B cell (primary cell): ENCODE measurements around the gene PYM1. TPM values are rescaled to one million over a fixed set of nuclear protein-coding genes. Genes with fewer than 3 reads are reported as not detected.
"Not testable (repeated sequence)": the region's sequence is repeated elsewhere in the genome, so short reads cannot be mapped to it uniquely, and the experiment has no call there.

Source experiments
- ATAC-seq: fragments of 200-7000 bp; cut with Tn5 transposase; one replicate; pipeline ENCODE4 v1.10.0; 2021; ENCODE audit warnings: low read depth, mild to moderate bottlenecking, moderate number of reproducible peaks, moderate library complexity
- CTCF ChIA-PET: fragments of 350-600 bp; sonication (Branson Sonifier 250); formaldehyde crosslinking; loops from one replicate; lab custom pipeline; 2021; ENCODE audit warnings: antibody characterized with exemption, inconsistent platforms; lab: Charles Lee
- POLR2A ChIA-PET: fragments of 350-600 bp; sonication (Branson Sonifier 250); formaldehyde crosslinking; loops from one replicate; lab custom pipeline; 2021; ENCODE audit warnings: antibody characterized with exemption; lab: Charles Lee
- DNase-seq: peaks from one replicate; pipeline ENCODE4 v3.0.0; 2013
- H2AFZ ChIP-seq: 2 replicates; pipeline ENCODE4 v1.6.1; 2012; ENCODE audit warnings: mild to moderate bottlenecking, low read depth, low read length; ENCODE audit not compliant: insufficient read depth, poor library complexity, severe bottlenecking
- H3K27ac ChIP-seq, 2 donors: 1 replicate in 1 of 2; 2 replicates in 1 of 2; pipeline ENCODE4 v1.5.1; 2012 to 2013; ENCODE audit warnings: low read length in 2 of 2, mild to moderate bottlenecking in 2 of 2, moderate library complexity in 1 of 2
- H3K27me3 ChIP-seq, 4 experiments: fragments of 200-600 bp in 1 of 4; sonication (generic) in 1 of 4; replicated peaks in 1 of 4; 1 replicate in 2 of 4; 2 replicates in 2 of 4; pipeline versions ENCODE4 v1.6.1 to v1.7.0; 2013 to 2016; ENCODE audit warnings: low read length in 3 of 4, mild to moderate bottlenecking in 2 of 4, mixed read lengths in 1 of 4, moderate library complexity in 1 of 4; ENCODE audit not compliant: insufficient read depth in 4 of 4, control insufficient read depth in 3 of 4; ENCODE audit errors: control extremely low read depth in 1 of 4
- H3K36me3 ChIP-seq, 2 experiments: replicated peaks in 1 of 2; 1 replicate in 1 of 2; 2 replicates in 1 of 2; pipeline versions ENCODE4 v1.6.1 to v1.7.1; 2013; ENCODE audit warnings: low read length in 1 of 2; ENCODE audit not compliant: insufficient read depth in 2 of 2, control insufficient read depth in 1 of 2; ENCODE audit errors: control extremely low read depth in 1 of 2, extremely low read depth in 1 of 2
- H3K4me1 ChIP-seq, 2 donors: fragments of 200-600 bp in 1 of 2; sonication (generic) in 1 of 2; 1 replicate in 1 of 2; 2 replicates in 1 of 2; pipeline versions ENCODE4 v1.5.1 to v1.6.1; 2013 to 2017; ENCODE audit warnings: low read length in 2 of 2; ENCODE audit not compliant: control insufficient read depth in 2 of 2, insufficient read depth in 2 of 2
- H3K4me2 ChIP-seq: replicated peaks from 2 replicates; pipeline ENCODE3; 2012; ENCODE audit warnings: mild to moderate bottlenecking, low read depth, low read length; ENCODE audit not compliant: poor library complexity, severe bottlenecking
- H3K4me3 ChIP-seq, 5 experiments: fragments of 200-600 bp in 1 of 5; sonication (generic) in 1 of 5; 1 replicate in 3 of 5; 2 replicates in 2 of 5; pipeline versions ENCODE4 v1.5.1 to v1.7.0; 2011 to 2016; ENCODE audit warnings: low read length in 4 of 5, mild to moderate bottlenecking in 4 of 5, low read depth in 2 of 5, control low read depth in 1 of 5, moderate library complexity in 1 of 5; ENCODE audit not compliant: insufficient read depth in 1 of 5; ENCODE audit errors: control extremely low read depth in 1 of 5, extremely low read depth in 1 of 5
- H3K79me2 ChIP-seq: fragments of 200-600 bp; sonication (generic); one replicate; pipeline ENCODE4 v1.6.0; 2016; ENCODE audit warnings: low read length; ENCODE audit not compliant: control insufficient read depth, insufficient read depth
- H3K9ac ChIP-seq: fragments of 200-600 bp; sonication (generic); 2 replicates; pipeline ENCODE4 v1.6.1; 2017; ENCODE audit warnings: mild to moderate bottlenecking, low read length, moderate library complexity
- H3K9me3 ChIP-seq, 3 donors: one replicate each; pipeline versions ENCODE4 v1.6.1 to v1.7.1; 2013; ENCODE audit warnings: low read length in 2 of 3; ENCODE audit not compliant: control insufficient read depth in 2 of 3, insufficient read depth in 1 of 3; ENCODE audit errors: control extremely low read depth in 1 of 3
- H4K20me1 ChIP-seq: 2 replicates; pipeline ENCODE4 v1.6.0; 2012; ENCODE audit warnings: mild to moderate bottlenecking, low read length; ENCODE audit not compliant: insufficient read depth, control insufficient read depth, poor library complexity, severe bottlenecking
- H3K27ac Mint-ChIP-seq: one replicate; pipeline ENCODE4 v1.8.0; 2021; ENCODE audit warnings: mixed read lengths
- H3K27me3 Mint-ChIP-seq: one replicate; pipeline ENCODE4 v1.8.0; 2021; ENCODE audit warnings: mixed read lengths
- H3K4me1 Mint-ChIP-seq: one replicate; pipeline ENCODE4 v1.8.0; 2021; ENCODE audit warnings: mixed read lengths
- H3K4me3 Mint-ChIP-seq: one replicate; pipeline ENCODE4 v1.8.0; 2021; ENCODE audit warnings: mixed read lengths
- H3K9me3 Mint-ChIP-seq: one replicate; pipeline ENCODE4 v1.8.0; 2022; ENCODE audit warnings: mixed read lengths; ENCODE audit not compliant: insufficient read depth
- EZH2 ChIP-seq: IDR thresholded peaks from 2 replicates; pipeline ENCODE4 v1.6.1; 2012; ENCODE audit warnings: borderline replicate concordance, low read depth, mild to moderate bottlenecking, moderate library complexity, low read length; ENCODE audit not compliant: insufficient read depth, poor library complexity, severe bottlenecking
- WGBS: methylation state at CpG from one replicate; pipeline ENCODE4 v1.1.5; 2013; ENCODE audit warnings: missing lambda C conversion rate; ENCODE audit not compliant: insufficient coverage; 5-methylcytosine and 5-hydroxymethylcytosine counted together
- intact Hi-C: fragments of 100-400 bp; cut with micrococcal nuclease; formaldehyde crosslinking; loops from one replicate; pipeline ENCODE4 v1.10.0; 2022
- polyA plus RNA-seq: library from polyadenylated mRNA; depleted of rRNA; stranded (reverse); fragments of >200 nt; gene quantifications from 2 replicates; pipeline ENCODE4 v1.2.3, GENCODE V29; 2012
- total RNA-seq, 2 donors: library from RNA; stranded (reverse); fragments of 120-200 nt in 1 of 2; gene quantifications; 1 replicate in 1 of 2; 2 replicates in 1 of 2; pipeline versions ENCODE4 v1.2.3 to v1.2.4, GENCODE V29; 2013 to 2022
- TF ChIP-seq, protein P1 (sequence below): fragments of 200-600 bp; IDR thresholded peaks from one replicate; pipeline ENCODE4 v1.8.0; 2022; ENCODE audit warnings: antibody characterized with exemption, mild to moderate bottlenecking

The PYM1 gene
- total and polyA plus RNA-seq, 2 donors (not counting 1 experiment from before 2014, with no cell fraction given), result 22.5 to 39.2 TPM

DNA sequence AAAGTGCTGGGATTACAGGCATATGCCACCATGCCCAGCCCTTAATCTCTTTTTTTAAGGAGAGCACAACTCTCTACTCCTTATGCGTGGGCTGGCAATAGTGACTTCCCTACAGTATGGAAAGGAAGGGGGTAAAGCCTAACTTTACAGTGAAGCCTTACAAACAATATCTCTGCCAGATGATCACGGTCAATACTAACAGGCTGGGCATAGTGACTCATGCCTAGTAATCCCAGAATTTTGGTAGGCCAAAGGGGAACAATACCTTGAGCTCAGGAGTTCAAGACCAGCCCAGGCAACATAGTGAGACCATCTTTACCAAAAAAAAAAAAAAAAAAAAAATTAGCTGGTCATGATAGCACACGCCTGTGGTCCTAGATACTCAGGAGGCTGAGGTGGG is 5.6 kb downstream of the PYM1 start:
- H3K4me1 Mint-ChIP-seq, result peaks cover 30% of the 10 kb centered on the region
- H2AFZ ChIP-seq, result no peak overlapping the region
- no peaks in the 10 kb centered on the region for H3K9me3 ChIP-seq
- no peaks in the 10 kb centered on the region for H3K27me3 ChIP-seq
- intact Hi-C loops, result loop anchor here (10.0 kb wide), 1 partner anchor 277 kb away; no protein-coding TSS in a partner anchor
- H3K79me2 ChIP-seq, result peaks cover 84% of the 10 kb centered on the region
- no CpG with 5 or more reads among the region's 3 CpGs for WGBS
- H3K9ac ChIP-seq, result no peak overlapping the region
- no peak overlapping the region for H3K27ac Mint-ChIP-seq
- TF ChIP-seq, protein P1, sequence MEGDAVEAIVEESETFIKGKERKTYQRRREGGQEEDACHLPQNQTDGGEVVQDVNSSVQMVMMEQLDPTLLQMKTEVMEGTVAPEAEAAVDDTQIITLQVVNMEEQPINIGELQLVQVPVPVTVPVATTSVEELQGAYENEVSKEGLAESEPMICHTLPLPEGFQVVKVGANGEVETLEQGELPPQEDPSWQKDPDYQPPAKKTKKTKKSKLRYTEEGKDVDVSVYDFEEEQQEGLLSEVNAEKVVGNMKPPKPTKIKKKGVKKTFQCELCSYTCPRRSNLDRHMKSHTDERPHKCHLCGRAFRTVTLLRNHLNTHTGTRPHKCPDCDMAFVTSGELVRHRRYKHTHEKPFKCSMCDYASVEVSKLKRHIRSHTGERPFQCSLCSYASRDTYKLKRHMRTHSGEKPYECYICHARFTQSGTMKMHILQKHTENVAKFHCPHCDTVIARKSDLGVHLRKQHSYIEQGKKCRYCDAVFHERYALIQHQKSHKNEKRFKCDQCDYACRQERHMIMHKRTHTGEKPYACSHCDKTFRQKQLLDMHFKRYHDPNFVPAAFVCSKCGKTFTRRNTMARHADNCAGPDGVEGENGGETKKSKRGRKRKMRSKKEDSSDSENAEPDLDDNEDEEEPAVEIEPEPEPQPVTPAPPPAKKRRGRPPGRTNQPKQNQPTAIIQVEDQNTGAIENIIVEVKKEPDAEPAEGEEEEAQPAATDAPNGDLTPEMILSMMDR, result no peak
- no peak for TF ChIP-seq EZH2
- ATAC-seq, result no peak
- no peak for DNase-seq
- H3K27ac ChIP-seq, result no peak overlapping the region
- no peaks in the 10 kb centered on the region for H3K9me3 Mint-ChIP-seq
- no peak overlapping the region for H3K4me3 Mint-ChIP-seq
- H3K27me3 Mint-ChIP-seq, result no peaks in the 10 kb centered on the region
- H3K4me1 ChIP-seq, result peaks cover 6 to 7% of the 10 kb centered on the region in 2 donors
- peaks cover 10% of the 10 kb centered on the region for H4K20me1 ChIP-seq
- H3K4me2 ChIP-seq, result no peak overlapping the region
- POLR2A ChIA-PET, result no interaction called here
- CTCF ChIA-PET, result interaction anchor here (1.0 to 2.3 kb wide), 2 partner anchors 10 to 18 kb away, joined by 3 to 7 read pairs; no protein-coding TSS in a partner anchor
- peaks cover 1 to 27% of the 10 kb centered on the region in 2 experiments for H3K36me3 ChIP-seq
- H3K4me3 ChIP-seq, result no peak overlapping the region

DNA sequence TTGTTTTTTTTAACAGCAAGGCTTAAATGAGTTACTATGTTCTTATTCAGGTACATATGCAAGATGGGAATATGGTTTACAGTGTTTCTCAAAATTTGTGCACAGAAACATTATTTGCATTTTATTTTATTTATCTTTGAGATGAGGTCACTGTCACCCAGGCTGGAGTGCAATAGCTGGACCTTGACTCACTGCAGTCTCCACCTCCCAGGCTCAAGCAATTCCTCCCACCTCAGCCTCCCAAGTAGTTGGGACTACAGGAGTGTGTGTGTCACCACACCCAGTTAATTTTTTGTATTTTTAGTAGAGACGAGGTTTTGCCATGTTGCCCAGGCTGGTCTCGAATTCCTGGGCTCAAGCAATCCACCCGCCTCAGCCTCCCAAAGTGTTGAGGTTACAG is 8.7 kb downstream of the PYM1 start:
- H3K9me3 Mint-ChIP-seq, DNase-seq, H3K4me2 ChIP-seq, H3K27ac ChIP-seq, H2AFZ ChIP-seq, POLR2A ChIA-PET, H3K4me3 Mint-ChIP-seq, H3K9me3 ChIP-seq, H3K4me1 ChIP-seq, H3K27me3 ChIP-seq, H3K9ac ChIP-seq, H3K27ac Mint-ChIP-seq, H3K27me3 Mint-ChIP-seq, intact Hi-C loops, ATAC-seq, H3K4me3 ChIP-seq: not testable (repeated sequence)
- WGBS, result 100% methylated on average over 1 of the region's 3 CpGs
- peaks cover 18% of the 10 kb centered on the region for H3K4me1 Mint-ChIP-seq
- Histone ChIP-seq H3K36me3 (peaks cover 6 to 30% of the 10 kb centered on the region in 2 experiments), H3K79me2 (peaks cover 100% of the 10 kb centered on the region), H4K20me1 (peaks cover 25% of the 10 kb centered on the region)
- CTCF ChIA-PET, result interaction anchor here (1.0 kb wide), 1 partner anchor 77 kb away, joined by 5 read pairs; no protein-coding TSS in a partner anchor
